EL (cell line): ENCODE results near the gene GALNT9.
"Not testable (repeated sequence)": the region's sequence is repeated elsewhere in the genome, so short reads cannot be mapped to it uniquely, and the experiment has no call there.

Source experiments
- DNase-seq: peaks from one replicate; pipeline ENCODE4 v3.0.0-alpha.2; 2016

The GALNT9 gene

DNA sequence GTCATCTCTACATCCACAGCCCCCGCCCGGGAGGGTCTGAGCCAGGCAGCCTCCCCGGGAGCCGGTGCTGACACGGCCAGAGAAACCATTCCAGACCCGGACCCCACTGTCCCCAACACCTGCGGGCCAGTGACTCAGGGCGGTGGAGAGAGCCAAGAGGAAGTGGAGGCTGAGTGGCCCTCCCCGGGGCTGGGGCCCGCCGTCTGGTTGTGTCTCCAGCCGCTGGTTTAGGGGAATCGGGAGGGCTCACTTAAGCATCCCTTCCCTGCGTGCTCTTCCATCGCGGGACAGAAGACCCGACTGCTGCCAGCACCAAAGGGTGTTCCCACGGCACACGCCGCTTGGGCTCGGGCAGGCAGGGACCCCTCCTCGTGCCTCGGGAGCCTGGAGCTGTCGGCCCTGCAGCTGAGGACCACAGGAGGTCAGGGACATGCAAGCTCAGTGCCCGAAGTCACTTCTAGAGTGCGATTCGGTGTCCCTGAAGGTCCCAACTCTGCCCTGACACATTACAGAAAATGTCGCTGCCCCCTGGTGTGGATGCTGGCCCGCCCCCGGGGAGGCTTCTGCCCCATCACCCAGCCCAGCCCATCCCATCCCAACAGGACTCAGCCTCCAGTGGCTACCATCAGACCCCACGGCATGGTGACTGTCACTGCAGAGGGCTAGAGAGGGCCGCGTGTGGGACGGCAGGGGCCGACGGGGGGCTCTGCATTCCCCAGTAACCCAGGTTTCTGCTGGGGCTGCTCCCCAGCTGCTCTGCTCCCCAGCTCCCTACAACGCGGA lies 50.8 kb downstream of the GALNT9 start:
- DNase-seq = no peak

DNA sequence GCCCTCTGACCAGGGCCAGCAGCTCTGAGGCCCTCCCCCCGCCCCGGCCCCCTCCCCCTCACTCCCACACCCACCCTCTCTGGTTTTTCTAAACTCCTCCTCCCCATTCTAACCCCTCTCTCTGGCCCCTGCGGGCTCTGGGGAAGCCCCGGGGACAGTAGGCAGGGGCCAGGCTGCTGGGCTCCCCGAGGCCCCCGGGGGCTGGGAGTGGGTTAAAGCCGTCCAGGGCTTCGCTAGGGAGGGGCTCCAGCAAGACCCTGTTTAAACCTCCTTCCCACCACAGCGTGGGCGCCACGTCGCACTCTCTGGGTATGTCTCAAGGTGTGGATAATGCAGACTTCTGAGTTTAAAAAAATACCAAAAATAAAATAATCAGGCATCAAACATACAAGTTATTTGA lies 51.4 kb downstream of the GALNT9 start:
- no peak for DNase-seq

DNA sequence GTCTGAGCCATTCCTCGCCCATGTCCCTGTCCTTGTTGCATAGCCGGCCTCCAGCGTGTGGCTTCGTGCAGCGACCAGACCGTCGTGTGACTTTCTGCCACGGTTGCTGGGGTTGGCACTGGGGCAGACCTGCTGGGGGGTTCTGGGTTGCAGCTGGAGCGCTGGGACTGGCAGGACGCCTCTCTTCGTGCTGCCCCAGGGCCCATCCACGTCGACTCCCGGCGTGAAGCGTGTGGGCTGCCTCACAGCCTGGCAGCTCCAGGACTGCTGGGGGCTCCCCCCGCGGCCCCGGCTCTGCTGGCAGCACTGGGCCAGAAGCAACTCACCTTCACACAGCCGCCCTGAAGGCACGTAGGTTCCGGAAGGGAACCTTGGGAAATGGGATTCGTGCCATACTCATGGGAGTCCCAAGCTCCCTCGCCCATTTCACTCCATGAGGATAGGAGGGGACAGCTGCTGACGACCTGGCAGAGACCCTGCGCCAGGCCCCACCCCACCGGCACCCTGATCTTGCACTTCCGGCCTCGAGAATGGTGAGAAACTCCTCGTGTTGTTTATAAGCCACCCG lies 51.9 kb downstream of the GALNT9 start:
- DNase-seq = no peak

DNA sequence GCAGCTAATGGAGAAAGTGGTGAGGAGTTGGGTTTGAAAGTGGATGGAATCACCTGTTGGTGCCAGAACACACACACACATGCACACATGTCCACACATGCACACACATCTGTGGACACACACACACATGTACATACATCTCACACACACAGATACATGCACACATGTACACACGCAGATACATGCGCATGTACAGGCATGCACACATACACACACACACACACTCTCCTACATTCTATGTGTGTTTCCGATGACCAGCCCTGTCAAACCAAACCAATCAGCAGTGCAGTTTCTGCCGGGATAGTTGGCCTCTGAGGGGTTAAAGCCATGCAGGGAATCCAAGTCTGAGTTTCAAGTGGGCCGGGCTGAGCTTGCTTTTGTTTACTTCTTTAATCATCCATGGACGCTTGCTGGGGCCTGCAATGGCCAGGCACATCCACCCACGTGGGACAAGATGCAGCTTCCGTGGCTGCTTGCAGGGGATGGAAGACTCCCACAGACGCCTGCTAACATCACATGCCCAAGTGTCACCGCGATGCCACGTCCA lies 52.5 kb downstream of the GALNT9 start:
- no peak for DNase-seq

DNA sequence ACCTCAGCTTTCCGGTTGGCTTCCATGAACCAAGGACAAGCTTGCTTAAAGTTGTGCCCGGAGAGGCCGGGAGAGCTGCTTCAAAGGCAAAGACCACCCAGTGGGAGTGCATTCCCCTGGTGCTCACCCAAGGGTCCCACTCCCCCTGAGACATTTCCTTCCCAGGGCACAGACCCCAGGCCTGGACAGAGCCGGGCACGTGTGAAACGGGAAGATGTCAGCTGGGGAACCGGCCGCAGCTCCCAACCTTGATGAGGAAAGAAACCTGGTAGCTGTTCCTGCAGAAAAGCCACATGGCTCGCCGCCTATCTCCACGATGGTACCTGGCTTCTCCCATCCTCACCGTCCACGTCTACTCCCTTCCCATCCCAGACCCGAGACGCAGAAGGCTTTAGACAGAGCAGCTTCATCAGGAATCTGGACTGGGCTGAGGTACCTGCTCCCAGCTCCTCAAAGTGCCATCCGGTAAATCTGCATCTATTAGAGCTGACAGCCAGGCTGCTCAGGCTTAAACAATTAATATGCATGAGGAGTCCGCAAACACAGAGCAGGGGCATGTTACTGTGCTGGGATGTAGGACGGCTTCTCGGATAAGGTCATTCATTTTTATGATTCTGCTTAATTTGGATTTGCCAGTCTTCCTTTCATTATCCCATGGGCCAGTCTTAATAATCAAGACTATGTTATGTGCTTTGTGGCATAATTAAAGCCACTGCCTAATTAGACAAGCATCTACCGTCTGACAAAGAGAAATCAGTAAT lies 53.1 kb downstream of the GALNT9 start:
- no peak for DNase-seq

DNA sequence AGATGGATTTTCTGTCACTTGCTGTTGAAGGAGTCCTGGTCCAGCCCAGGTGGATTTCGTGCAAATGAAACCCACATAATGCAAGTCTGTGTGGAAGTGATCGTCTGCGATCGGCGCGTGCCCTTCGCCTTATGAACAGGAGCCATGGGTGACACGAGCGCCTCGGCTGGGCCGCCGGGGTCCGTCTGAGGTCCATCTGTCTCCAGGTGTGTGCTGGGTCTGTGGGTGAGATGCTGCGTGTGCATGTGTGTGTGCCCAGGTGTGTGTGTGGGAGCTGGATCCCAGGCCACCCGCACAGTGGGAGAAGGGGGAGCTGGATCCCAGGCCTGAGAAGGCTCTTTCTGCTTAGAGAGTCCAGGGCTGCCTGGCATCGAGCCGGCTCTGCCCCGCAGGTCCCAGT lies 53.8 kb downstream of the GALNT9 start:
- DNase-seq = no peak

DNA sequence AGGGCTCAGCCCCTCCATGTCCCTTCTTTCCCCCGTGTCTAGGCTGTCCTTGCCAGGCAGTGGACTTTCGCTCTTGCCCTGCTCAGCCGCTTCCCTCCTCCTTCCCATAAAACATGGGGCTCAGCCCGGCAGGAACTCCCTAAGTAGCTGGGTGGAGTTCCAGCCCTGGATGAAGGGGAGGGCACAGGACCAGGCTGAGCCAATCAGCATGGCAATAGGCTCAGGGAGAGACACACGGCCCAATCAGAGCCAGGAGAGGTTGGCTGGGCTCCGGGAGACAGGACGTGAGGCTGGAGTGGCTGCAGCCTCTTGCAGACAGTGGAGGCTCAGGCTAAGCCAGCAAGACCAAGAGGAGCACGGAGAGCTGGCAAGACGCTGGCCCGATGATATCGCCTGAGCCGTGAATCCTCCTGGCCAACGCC lies 54.3 kb downstream of the GALNT9 start:
- DNase-seq = peak; percentile 65

DNA sequence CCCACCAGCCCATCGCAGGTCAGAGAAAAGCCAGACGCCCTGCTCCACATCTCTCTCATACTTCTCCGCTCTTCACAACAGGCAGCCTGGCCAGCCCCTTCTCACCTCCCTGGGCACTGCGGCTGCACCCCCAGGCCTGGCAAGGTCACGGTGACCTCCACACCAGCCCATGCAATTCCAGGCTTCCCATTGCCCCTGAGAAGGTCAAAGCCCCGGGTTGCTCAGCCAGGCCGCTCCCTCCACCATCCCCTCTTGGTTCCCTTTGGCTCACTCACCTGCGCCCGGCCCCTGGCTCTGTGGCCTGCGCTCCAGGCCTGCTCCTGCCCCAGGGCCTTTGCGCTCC lies 55.4 kb downstream of the GALNT9 start:
- no peak for DNase-seq

DNA sequence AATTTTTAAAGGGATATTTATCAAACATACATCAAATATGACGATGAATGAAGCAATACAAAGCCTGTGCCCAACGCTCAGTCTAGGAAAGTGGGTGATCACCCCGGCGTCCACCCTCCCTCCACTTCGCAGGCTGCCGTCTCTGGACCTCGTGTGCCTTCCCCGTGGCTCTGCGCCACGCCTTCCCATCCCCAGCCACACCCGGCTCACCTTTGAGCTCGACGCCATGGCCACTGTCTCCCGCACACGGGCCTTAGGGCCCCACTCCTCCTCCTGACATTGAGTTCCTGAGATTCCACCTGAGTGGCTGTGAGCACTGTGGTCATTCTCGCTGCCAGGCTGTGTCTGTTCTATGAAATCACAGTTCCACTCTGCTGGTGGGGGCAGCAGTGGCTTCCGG lies 56.7 kb downstream of the GALNT9 start:
- no peak for DNase-seq

DNA sequence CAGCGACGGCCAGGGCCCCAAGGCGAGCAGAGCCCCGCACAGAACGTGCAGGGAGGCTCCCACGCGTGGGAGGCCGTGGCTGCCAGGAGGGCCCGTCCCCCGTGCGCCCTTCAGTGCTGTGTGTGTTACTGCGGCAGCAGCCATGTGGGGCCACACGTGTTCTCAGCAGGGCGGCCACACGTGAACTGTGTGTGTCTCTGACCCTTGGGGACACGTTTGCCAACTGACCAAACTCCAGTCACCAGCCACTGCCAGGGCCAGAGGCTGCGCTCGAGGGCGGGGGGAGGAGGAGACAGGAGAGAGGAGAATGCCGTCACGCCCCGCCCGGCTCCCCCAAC lies 57.7 kb downstream of the GALNT9 start:
- no peak for DNase-seq

DNA sequence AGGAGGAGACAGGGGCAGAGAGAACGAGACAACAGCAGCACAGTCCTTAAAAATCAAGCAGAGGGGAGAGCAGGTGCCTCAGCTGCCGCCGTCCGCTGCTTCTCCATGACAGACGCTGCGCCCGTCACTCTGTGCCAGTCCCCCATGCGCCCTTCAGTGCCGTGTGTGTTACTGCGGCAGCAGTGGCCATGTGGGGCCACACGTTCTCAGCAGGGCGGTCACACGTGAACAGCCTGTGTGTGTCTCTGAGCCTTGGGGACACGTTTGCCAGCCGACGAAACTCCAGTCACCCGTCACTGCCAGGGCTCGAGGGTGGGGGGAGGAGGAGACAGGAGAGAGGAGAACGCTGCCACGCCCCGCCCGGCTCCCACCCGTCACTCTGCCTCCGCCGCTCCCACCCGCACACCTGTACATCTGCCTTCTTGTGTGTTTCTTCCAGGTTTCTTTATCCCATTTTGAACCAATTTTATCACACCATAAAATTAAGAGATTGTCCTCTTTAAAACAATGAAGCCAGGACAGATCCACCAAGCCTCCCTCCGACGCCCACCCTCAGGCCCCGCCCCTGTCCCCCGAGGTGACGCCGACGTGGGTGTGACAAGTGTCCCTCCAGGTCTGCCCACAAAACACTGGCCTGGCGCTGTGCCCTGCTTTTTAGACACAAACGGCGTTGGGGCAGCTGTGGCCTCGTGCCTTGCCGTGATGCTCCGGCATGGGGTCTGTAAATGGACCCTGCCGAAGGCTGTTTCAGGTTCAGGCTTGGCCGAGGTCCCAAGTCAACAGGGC lies 58.2 kb downstream of the GALNT9 start:
- DNase-seq = no peak

DNA sequence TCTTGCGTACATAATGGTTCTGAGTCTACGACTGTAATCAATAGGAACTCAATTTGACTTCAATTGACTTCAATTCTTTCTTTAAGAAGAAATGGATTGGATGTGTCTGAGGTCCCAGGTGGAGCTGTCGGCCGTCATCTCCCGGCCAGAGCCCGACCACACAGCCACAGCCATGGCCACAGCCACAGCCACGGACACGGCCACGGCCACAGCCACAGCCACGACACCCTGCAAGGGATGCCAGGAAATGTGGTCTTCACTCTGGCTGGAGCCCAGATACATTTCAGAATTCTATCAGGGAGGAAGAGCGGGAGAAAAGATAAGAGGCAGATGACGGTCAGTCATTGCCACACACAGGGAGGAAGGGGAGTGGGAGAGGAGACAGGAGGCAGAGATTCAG lies 58.9 kb downstream of the GALNT9 start:
- no peak for DNase-seq

DNA sequence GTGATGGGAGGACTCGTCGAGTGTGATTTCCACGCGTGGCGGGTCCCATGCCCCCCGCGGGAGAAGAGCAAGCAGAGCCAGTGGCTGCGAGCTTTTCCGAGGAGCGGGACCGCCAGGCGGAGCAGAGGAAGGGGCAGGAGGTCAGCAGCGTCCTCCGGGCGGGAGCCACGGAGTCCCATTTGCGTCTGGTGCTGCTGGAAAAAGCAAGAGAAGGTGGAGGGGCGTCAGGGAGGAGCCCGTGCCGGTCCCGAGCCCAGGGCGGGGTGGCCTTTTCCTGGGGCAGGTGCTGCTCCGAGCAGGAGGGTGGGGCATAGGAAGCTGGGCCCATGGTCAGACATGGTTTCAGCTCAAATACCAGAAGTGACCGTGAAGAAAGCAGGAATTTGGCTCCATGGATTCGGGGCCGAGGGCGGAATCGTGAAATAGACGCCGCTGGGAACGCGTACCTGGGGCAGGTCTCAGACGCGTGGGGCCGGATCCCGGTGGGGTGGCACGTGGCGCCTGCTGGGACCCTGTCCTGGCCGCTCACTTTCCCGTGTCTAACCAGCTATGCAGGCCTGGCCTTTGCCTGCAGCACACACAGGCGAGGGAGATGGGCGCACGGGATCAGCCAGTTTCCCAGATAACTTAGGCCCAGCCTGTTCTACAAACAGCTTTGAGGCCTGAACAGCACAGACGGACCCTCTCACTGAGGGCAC lies 60.0 kb downstream of the GALNT9 start:
- DNase-seq = no peak

DNA sequence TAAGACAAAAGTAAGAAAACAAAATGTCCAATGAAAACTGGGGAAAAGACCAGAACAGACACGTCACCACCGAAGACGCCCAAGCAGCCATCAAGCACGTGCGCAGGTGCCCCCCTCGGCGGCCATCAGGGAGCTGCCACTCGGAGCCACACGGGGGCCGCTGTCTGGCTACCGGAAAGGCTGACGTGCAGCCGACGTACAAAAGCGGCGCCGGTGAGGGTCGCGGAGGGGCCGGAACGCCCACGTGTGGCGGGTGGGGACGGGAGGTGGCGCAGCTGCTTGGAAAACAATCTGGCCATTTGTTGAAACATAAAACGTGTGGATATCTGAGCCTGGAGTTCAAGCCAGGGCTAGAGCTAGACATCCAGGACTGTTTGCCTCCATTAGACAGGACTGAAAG lies 60.7 kb downstream of the GALNT9 start:
- DNase-seq = no peak

DNA sequence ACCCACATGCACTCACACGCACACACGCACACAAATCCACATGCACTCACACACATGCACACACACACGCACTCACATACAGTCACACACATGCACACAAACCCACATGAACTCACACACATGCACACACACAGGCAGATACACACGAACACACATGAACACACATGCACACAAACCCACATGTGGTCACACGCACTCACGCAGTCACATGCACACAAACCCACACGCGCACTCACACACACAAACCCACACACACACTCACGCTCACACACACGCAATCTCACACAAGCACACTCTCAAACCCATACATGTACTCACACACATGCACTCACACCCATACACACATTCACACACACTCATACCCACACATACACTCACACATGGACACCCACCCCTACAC lies 61.5 kb downstream of the GALNT9 start:
- no peak for DNase-seq

DNA sequence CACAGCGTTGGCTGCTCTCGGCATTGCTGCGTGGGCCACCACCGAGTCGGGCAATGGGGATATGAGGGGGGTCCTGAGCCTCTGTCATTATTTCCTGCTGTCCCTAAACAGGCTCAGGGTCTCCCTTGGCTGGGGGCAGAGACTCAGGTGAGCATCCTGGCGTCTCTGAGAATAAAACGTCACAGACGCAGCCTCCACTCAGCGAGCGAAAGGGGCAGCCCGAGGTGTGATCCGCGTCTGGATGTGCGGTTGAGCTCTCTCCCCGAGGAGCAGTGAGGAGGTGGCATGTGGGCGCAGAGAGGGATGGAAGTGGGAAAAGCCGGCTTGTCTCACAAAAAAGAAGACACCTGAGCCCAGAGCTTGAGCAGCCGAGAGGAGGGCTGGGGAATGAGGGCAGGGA lies 62.6 kb downstream of the GALNT9 start:
- no peak for DNase-seq

DNA sequence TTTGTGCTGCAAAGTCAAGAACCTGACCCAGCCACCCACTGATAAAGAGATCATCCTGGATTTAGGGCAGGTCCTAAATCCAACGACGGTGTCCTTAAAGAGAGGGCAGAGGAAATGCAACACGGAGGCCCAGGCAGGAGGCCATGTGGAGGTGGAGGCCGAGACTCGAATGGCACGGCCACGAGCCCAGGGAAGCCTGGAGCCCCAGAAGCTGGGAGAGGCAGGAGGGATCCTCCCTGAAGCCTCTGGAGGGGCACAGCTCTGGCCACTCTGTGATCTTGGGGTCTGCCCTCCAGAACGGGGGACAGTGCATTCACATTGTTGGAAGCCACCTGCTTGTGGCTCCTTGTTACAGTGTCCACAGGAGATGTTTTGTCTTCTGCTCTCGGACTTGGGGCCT lies 63.0 kb downstream of the GALNT9 start:
- DNase-seq = no peak

DNA sequence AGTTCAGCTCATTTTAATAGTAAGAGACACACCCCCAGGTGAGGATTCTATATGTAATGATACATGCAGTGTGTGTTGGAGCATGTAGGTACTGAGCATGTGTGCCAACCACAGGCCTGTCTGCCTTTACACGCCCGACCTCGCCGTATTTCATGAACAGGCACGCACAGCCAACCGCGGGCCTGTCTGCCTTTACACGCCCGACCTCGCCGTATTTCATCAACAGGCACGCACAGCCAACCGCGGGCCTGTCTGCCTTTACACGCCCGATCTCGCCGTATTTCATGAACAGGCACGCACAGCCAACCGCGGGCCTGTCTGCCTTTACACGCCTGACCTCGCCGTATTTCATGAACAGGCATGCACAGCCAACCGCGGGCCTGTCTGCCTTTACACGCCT lies 63.6 kb downstream of the GALNT9 start:
- DNase-seq = not testable (repeated sequence)

DNA sequence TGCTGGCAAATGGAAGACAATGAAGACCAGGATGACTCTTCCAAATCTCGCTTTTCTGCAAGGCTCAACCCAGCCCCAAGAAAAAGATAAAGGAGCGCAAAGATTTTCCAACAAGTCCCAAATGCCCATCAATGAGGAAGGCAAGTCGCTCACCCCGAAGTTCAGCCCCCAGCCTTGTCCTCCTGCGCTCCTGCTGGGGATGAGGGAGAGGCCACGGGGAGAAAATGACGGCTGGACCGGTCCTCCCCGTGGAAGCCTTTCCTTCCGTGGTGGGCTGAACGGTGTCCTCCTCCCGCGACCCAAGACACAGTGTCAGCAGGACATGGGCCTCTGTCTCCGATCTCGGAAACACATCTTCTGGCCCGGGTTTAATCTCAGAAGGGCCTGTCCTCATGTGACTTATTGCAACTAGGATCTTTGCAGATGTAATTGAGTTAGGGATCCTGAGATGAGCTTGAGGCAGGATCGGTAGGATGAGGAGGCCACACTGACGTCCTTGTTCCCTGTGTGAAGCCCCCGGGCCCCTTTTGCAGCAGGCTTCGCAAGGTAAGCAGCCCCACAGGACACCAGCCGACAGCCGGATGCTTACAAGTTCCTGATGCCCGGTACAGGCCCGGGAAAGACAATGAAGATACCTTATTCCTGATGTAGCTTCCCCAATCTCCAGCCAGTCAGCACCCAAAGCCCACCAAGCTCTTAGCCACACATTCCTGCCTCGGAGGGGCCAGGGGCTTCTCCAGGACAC lies 64.2 kb downstream of the GALNT9 start:
- no peak for DNase-seq

DNA sequence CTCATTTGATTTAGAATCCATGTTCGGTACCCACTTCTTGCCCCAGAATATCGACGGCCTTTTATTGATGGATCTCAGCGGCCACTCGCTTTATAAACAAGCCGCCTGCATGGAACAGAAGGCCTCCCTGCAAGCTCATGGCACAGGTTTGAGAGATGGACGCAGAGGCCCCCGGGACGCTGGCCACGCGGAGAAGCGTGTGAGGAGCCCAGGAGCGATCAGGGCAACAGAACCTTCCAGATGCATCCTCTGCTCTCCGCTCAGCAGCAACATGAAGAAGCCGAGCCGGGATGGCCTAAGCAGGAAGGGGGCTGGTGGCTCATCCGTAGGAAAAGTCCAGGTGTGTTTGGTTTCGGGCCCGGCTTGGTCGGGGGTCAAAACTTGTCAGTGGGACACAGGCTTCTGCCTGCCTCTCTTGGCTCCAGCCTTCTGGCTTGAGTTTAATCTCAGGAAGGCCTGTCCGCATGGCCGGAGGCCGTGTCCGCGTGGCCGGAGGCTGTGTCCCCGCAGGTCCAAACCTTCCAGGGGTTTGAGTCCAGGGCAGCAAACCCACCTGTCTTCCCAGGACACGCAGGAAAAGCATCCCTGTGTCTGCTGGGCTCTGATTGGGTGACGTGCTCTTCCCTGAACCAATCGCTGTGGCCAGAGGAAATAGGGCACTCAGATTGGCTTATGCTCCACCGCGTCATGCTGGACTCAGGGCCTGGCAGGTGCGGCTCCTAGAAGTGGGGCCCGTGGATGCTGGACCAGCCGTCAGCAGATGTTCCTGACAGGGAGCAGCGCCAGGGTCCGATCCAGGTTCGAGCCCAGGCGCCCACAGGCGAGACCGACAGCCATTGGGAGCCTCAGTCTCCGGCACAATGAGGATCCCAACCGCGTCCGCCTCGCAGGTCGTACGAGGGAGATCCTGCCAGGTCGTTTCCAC lies 65.0 kb downstream of the GALNT9 start:
- DNase-seq = no peak
